ENCODE data around the gene PTGIS. TPM values are rescaled to one million over a fixed set of nuclear protein-coding genes. Genes with fewer than 3 reads are reported as not detected.

Gene PTGIS
- total and polyA plus RNA-seq, 2 of the 4 experiments (the other 2 are of a cell fraction) = 1.6 to 2.6 TPM

DNA sequence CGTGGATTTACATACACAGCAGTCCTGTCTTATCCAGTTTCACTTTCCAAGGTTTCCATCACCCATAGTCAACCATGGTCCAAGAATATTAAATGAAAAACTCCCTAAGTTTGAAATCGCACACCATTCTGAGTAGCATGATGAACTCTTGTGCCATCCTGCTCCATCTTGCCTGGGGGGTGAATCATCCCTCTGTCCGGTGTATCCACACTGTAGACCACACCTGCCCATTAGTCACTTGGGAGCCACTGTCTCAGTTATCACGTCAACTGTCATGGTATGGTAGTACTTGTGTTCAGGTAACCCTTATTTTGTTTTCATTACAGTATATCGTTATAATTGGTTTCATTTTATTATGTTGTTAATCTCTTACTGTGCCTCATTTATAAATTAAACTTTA, 38.5 kb downstream of the PTGIS start:
- Histone ChIP-seq H2AK5ac (ENCODE audit: low read depth, low read length) (no peak overlapping the region), H3K4me1 (ENCODE audit: control insufficient read depth, insufficient read depth, low read length) (no peaks in the 10 kb centered on the region), H3K79me1 (ENCODE audit: low read depth in 1 of 2, low read length in 2 of 2) (no peaks in the 10 kb centered on the region), H3K27me3 (ENCODE audit: control insufficient read depth, insufficient read depth, low read length) (peaks cover 1% of the 10 kb centered on the region), H2BK15ac (ENCODE audit: low read depth, low read length) (no peak overlapping the region), H4K91ac (ENCODE audit: insufficient read depth, low read depth, low read length) (no peak overlapping the region), H3K9me1 (ENCODE audit: insufficient read depth, low read length) (no peaks in the 10 kb centered on the region), H3K9ac (ENCODE audit: low read depth, low read length) (no peak overlapping the region), H3K4me2 (ENCODE audit: low read depth, low read length) (no peak overlapping the region), H2BK120ac (ENCODE audit: low read depth, low read length) (no peak overlapping the region), H3K36me3 (ENCODE audit: control insufficient read depth, insufficient read depth, low read length) (peaks cover 2% of the 10 kb centered on the region), H3K27ac (ENCODE audit: insufficient read depth, low read length) (no peak overlapping the region), H3K18ac (ENCODE audit: low read depth, low read length) (no peak overlapping the region), H3K4me3 (ENCODE audit: insufficient read depth, low read depth, low read length) (no peak overlapping the region), H2BK20ac (ENCODE audit: low read depth, low read length) (no peak overlapping the region), H4K5ac (ENCODE audit: low read depth, low read length) (no peak overlapping the region), H3K9me3 (ENCODE audit: control insufficient read depth, insufficient read depth, low read length) (0 out of 2 replicates have a peak, but pooled peaks cover 3% of the 10 kb centered on the region), H2AK9ac (replicated peaks; ENCODE audit: low read depth, low read length, poor library complexity) (no peak overlapping the region), H3K4ac (ENCODE audit: low read depth, low read length) (no peak overlapping the region), H2BK5ac (ENCODE audit: low read depth, low read length, poor library complexity, severe bottlenecking) (no peak overlapping the region), H3K14ac (replicated peaks; ENCODE audit: low read depth, low read length) (no peak overlapping the region), H3K23ac (ENCODE audit: low read depth, low read length) (no peak overlapping the region), H4K20me1 (ENCODE audit: insufficient read depth, low read length) (no peaks in the 10 kb centered on the region), H4K8ac (ENCODE audit: low read depth in 2 of 2, low read length in 2 of 2) (no peak overlapping the region), H2AFZ (replicated peaks; ENCODE audit: low read length, poor library complexity) (no peak overlapping the region), H3K56ac (ENCODE audit: extremely low read depth, insufficient read depth, low read length) (no peak overlapping the region)
- no CpG with 5 or more reads among the region's 5 CpGs for WGBS, 2 experiments (ENCODE audit: extremely low coverage in 2 of 2, insufficient read length in 1 of 2)
- in situ Hi-C loops (cut with MboI; ENCODE audit: low sequenced_read_pairs) (no loop called here), intact Hi-C loops (cut with micrococcal nuclease) (no loop called here), dilution Hi-C loops (cut with HindIII; ENCODE audit: low sequenced_read_pairs, unreplicated experiment) (no loop called here)
- CTCF ChIA-PET = no interaction called here
- TF ChIP-seq CHD1 (IDR thresholded peaks at IDR 0.05; ENCODE audit: low read depth, low read length) (no peak), RCOR1 (IDR thresholded peaks at IDR 0.05; ENCODE audit: insufficient replicate concordance, low read length) (no peak)
- TF ChIP-seq, protein P1, sequence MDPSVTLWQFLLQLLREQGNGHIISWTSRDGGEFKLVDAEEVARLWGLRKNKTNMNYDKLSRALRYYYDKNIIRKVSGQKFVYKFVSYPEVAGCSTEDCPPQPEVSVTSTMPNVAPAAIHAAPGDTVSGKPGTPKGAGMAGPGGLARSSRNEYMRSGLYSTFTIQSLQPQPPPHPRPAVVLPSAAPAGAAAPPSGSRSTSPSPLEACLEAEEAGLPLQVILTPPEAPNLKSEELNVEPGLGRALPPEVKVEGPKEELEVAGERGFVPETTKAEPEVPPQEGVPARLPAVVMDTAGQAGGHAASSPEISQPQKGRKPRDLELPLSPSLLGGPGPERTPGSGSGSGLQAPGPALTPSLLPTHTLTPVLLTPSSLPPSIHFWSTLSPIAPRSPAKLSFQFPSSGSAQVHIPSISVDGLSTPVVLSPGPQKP (IDR thresholded peaks at IDR 0.05; ENCODE audit: borderline replicate concordance, low read depth, low read length) = no peak
- BruUV-seq (replicated peaks) = no TSS peak
- ATAC-seq (ENCODE audit: low read depth) (no peak), DNase-seq (no peak)
- POLR2A ChIA-PET (ENCODE audit: unreplicated experiment) = no interaction called here
